Smooth muscle cell (in vitro differentiated cells): ENCODE results near the gene PCGF5. TPM values are rescaled to one million over a fixed set of nuclear protein-coding genes. Genes with fewer than 3 reads are reported as not detected.

Experiments used
- DNase-seq: peaks from one replicate; lab custom pipeline; 2025; ENCODE audit not compliant: unreplicated experiment; lab: John Stamatoyannopoulos, UW
- H2AFZ ChIP-seq: fragments of 200-600 bp; sonication (generic); 2 replicates; pipeline ENCODE4 v1.6.0; 2016; ENCODE audit warnings: antibody characterized with exemption, low read depth, mild to moderate bottlenecking
- H3F3A ChIP-seq: fragments of 200-600 bp; sonication (generic); 2 replicates; pipeline ENCODE4 v1.6.0; 2017; ENCODE audit warnings: antibody characterized with exemption, low read depth
- H3K27ac ChIP-seq: fragments of 200-600 bp; sonication (generic); 2 replicates; pipeline ENCODE4 v1.5.1; 2016; ENCODE audit warnings: low read depth, mild to moderate bottlenecking
- H3K27me3 ChIP-seq: fragments of 200-600 bp; sonication (generic); 2 replicates; pipeline ENCODE4 v1.6.1; 2016; ENCODE audit warnings: low read depth, mild to moderate bottlenecking
- H3K36me3 ChIP-seq: fragments of 200-600 bp; sonication (generic); 2 replicates; pipeline ENCODE4 v1.5.1; 2016; ENCODE audit warnings: low read depth
- H3K4me1 ChIP-seq: fragments of 200-600 bp; sonication (generic); 2 replicates; pipeline ENCODE4 v1.5.1; 2016; ENCODE audit warnings: low read depth
- H3K4me2 ChIP-seq: fragments of 200-600 bp; sonication (generic); 2 replicates; pipeline ENCODE4 v1.6.0; 2016; ENCODE audit warnings: mild to moderate bottlenecking
- H3K4me3 ChIP-seq: fragments of 200-600 bp; sonication (generic); 2 replicates; pipeline ENCODE4 v1.5.1; 2016; ENCODE audit warnings: mild to moderate bottlenecking
- H3K79me2 ChIP-seq: fragments of 200-600 bp; sonication (generic); 2 replicates; pipeline ENCODE4 v1.6.0; 2016; ENCODE audit warnings: low read depth, mild to moderate bottlenecking
- H3K9ac ChIP-seq: fragments of 200-600 bp; sonication (generic); 2 replicates; pipeline ENCODE4 v1.6.0; 2016; ENCODE audit warnings: low read depth
- H3K9me3 ChIP-seq: fragments of 200-600 bp; sonication (generic); replicated peaks from 2 replicates; pipeline ENCODE4 v1.5.1; 2016; ENCODE audit warnings: low read depth
- H4K20me1 ChIP-seq: fragments of 200-600 bp; sonication (generic); 2 replicates; pipeline ENCODE4 v1.6.0; 2016; ENCODE audit warnings: low read depth
- WGBS: methylation state at CpG from one replicate; pipeline ENCODE4 v1.1.7; 2016; ENCODE audit warnings: low lambda C conversion rate; 5-methylcytosine and 5-hydroxymethylcytosine counted together
- polyA plus RNA-seq: library from polyadenylated mRNA; unstranded; fragments of >200 nt; fragmentation: Nextera tagmentation; extraction: Ambion mirVana; gene quantifications from 2 replicates; pipeline ENCODE4 v1.2.1, GENCODE V29; 2016
- total RNA-seq: library from RNA; depleted of rRNA; stranded (reverse); fragments of >200 nt; gene quantifications from 2 replicates; pipeline ENCODE4 v1.2.3, GENCODE V29; 2014
- TF ChIP-seq, protein P1 (sequence below): fragments of 200-600 bp; sonication (generic); IDR thresholded peaks from 2 replicates; pipeline ENCODE4 v1.5.1; 2017; ENCODE audit warnings: borderline replicate concordance, mild to moderate bottlenecking, antibody characterized with exemption; ENCODE audit not compliant: insufficient read depth, poor library complexity, severe bottlenecking

PCGF5 gene
- total and polyA plus RNA-seq, 2 experiments from 2014 or later, result 10.4 to 13.9 TPM

DNA sequence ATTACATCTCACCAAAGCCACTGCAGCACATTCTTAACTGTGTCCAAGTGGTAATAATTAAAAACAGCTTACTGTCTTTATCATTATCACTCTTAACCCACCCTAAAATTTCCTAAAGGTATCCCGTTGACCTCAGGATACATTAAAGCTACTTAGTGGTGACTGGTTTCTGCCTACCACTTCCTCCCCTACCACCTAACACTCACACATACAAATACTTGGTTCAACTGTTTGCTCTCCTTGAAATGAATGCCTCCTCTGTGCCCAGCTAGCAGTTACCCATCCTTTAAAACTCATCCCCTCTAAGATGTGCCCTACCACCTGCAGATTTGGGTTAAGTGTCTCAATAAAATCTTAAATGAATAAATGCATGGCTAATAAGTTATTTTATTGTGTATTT lies 7.1 kb downstream of the PCGF5 start:
- Histone ChIP-seq H3K9me3 (no peaks in the 10 kb centered on the region), H3K79me2 (no peaks in the 10 kb centered on the region), H2AFZ (no peak overlapping the region), H4K20me1 (peaks cover 2% of the 10 kb centered on the region), H3K4me1 (no peaks in the 10 kb centered on the region), H3K9ac (no peak overlapping the region), H3K36me3 (no peaks in the 10 kb centered on the region), H3K4me3 (no peak overlapping the region), H3K4me2 (no peak overlapping the region), H3K27ac (no peak overlapping the region), H3K27me3 (peaks cover 9% of the 10 kb centered on the region), H3F3A (no peaks in the 10 kb centered on the region)
- TF ChIP-seq, protein P1, sequence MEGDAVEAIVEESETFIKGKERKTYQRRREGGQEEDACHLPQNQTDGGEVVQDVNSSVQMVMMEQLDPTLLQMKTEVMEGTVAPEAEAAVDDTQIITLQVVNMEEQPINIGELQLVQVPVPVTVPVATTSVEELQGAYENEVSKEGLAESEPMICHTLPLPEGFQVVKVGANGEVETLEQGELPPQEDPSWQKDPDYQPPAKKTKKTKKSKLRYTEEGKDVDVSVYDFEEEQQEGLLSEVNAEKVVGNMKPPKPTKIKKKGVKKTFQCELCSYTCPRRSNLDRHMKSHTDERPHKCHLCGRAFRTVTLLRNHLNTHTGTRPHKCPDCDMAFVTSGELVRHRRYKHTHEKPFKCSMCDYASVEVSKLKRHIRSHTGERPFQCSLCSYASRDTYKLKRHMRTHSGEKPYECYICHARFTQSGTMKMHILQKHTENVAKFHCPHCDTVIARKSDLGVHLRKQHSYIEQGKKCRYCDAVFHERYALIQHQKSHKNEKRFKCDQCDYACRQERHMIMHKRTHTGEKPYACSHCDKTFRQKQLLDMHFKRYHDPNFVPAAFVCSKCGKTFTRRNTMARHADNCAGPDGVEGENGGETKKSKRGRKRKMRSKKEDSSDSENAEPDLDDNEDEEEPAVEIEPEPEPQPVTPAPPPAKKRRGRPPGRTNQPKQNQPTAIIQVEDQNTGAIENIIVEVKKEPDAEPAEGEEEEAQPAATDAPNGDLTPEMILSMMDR, result no peak
- WGBS, result 91% methylated on average over 1 of the region's 1 CpG
- no peak for DNase-seq

DNA sequence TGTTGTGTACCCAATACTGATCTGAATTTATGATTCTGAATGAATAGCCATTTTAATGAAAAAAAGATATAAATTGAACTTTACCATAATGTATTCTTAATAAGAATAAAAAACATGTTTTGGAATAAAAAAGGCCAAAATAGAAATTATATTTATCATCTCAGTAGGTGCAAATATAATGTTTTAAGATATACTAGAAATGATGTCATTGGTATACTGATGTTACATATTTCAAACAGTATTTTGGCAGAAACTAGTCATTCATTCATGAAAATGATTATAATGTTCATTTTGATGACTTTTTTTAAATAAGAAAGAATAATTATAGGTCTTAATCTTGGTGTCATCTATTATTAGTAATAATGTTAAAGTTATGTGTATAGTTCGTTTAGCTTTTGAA lies 9.2 kb downstream of the PCGF5 start:
- Histone ChIP-seq H3K36me3 (no peaks in the 10 kb centered on the region), H3K27ac (no peak overlapping the region), H3K27me3 (no peaks in the 10 kb centered on the region), H3K79me2 (no peaks in the 10 kb centered on the region), H2AFZ (no peak overlapping the region), H4K20me1 (no peaks in the 10 kb centered on the region), H3K4me3 (no peak overlapping the region), H3K9ac (no peak overlapping the region), H3K4me1 (no peaks in the 10 kb centered on the region), H3K9me3 (no peaks in the 10 kb centered on the region), H3F3A (no peaks in the 10 kb centered on the region), H3K4me2 (no peak overlapping the region)
- WGBS, result 69% methylated on average over 1 of the region's 1 CpG
- TF ChIP-seq, protein P1, result no peak
- DNase-seq, result no peak

DNA sequence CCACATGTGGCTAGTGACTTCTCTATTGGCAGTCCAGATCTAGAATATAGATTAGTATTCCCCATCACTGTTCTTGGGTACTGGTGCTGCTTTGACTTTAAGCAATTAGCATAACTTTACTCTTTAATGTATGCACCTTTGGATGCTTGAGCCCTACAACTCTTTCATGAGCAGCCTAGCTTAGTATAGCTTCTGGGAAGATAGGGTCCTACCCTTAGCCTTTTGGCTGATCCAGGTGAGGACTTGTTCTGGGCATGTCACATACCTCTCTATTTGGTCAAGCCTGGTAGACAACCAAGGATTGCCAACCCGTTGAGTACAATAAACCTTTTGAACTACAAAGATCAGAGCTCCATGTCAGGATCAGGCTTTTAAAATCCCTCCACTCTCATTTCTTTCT lies 17.7 kb downstream of the PCGF5 start:
- H3K9ac ChIP-seq, result no peak overlapping the region
- WGBS, result 52% methylated on average over 1 of the region's 1 CpG
- H3K27me3 ChIP-seq, result no peaks in the 10 kb centered on the region
- no peaks in the 10 kb centered on the region for H4K20me1 ChIP-seq
- no peak for DNase-seq
- H2AFZ ChIP-seq, result no peak overlapping the region
- no peak overlapping the region for H3K27ac ChIP-seq
- H3K9me3 ChIP-seq, result no peaks in the 10 kb centered on the region
- H3K4me1 ChIP-seq, result no peaks in the 10 kb centered on the region
- H3F3A ChIP-seq, result no peaks in the 10 kb centered on the region
- H3K4me2 ChIP-seq, result no peak overlapping the region
- TF ChIP-seq, protein P1, result no peak
- no peak overlapping the region for H3K4me3 ChIP-seq
- H3K79me2 ChIP-seq, result no peaks in the 10 kb centered on the region
- no peaks in the 10 kb centered on the region for H3K36me3 ChIP-seq

DNA sequence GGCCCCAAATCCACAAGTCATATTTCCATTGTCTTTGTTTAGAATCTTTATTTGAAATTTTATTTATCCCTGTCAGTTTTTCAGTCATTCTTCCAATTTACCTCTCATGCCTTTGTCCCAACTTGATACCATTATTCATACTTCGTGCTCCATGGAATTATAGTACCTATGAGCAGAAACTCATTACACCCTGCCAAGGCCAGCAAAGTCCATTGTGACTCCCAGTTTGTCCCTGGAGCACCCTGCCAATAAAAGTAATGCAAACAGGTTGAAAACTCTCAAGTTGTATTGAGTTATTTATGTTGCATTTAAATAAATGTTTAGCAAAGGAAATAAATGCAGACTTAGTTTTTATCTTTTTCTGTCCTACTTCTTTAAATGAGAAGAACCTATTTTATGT lies 19.3 kb downstream of the PCGF5 start:
- Histone ChIP-seq H3K4me3 (no peak overlapping the region), H3K36me3 (no peaks in the 10 kb centered on the region), H4K20me1 (no peaks in the 10 kb centered on the region), H3K4me2 (no peak overlapping the region), H3K27ac (no peak overlapping the region), H3K4me1 (no peaks in the 10 kb centered on the region), H3K9me3 (no peaks in the 10 kb centered on the region), H3K27me3 (no peaks in the 10 kb centered on the region), H3K9ac (no peak overlapping the region), H2AFZ (no peak overlapping the region), H3K79me2 (no peaks in the 10 kb centered on the region), H3F3A (no peaks in the 10 kb centered on the region)
- 92% methylated on average over 1 of the region's 1 CpG for WGBS
- TF ChIP-seq, protein P1, result no peak
- DNase-seq, result no peak
